SK-N-SH (cell line): Measurements from ENCODE around the gene KIF4A. TPM values are rescaled to one million over a fixed set of nuclear protein-coding genes. Genes with fewer than 3 reads are reported as not detected.

Experiments used
- CTCF ChIA-PET: fragments of 300-600, 350-600 bp; formaldehyde crosslinking; extraction: SDS; loops from one replicate; lab custom pipeline; 2021; lab: Yijun Ruan, JAX
- POLR2A ChIA-PET: fragments of 350-600 bp; sonication (Branson Sonifier 250); formaldehyde crosslinking; extraction: SDS; loops from one replicate; lab custom pipeline; 2020; ENCODE audit warnings: antibody characterized with exemption, inconsistent platforms; lab: Yijun Ruan, JAX
- DNase-seq: peaks from one replicate; pipeline ENCODE4 v3.0.0; 2012
- H2AFZ ChIP-seq: fragments of 200-600 bp; sonication (generic); 2 replicates; pipeline ENCODE4 v1.8.1; 2016; ENCODE audit warnings: antibody characterized with exemption, mild to moderate bottlenecking, low read depth
- H3F3A ChIP-seq: fragments of 200-600 bp; sonication (generic); replicated peaks from 2 replicates; pipeline ENCODE3; 2016; ENCODE audit warnings: antibody characterized with exemption, mild to moderate bottlenecking; ENCODE audit not compliant: insufficient read depth
- H3K27ac ChIP-seq, 2 experiments: fragments of 200-500 bp in 1 of 2; fragments of 200-600 bp in 1 of 2; sonication (Bioruptor generic) in 1 of 2; sonication (generic), shearing (Covaris generic) in 1 of 2; 2 replicates each; pipeline versions ENCODE4 v1.5.1 to v1.6.1; 2014 to 2016; ENCODE audit warnings: low read depth in 2 of 2, inconsistent platforms in 1 of 2, low read length in 1 of 2, mild to moderate bottlenecking in 1 of 2, mixed read lengths in 1 of 2
- H3K27me3 ChIP-seq: fragments of 200-600 bp; sonication (generic), shearing (Covaris generic); 2 replicates; pipeline ENCODE4 v1.6.1; 2016; ENCODE audit warnings: mixed run types; ENCODE audit not compliant: insufficient read depth
- H3K36me3 ChIP-seq, 2 experiments: fragments of 200-500 bp in 1 of 2; fragments of 200-600 bp in 1 of 2; sonication (Bioruptor generic) in 1 of 2; sonication (generic) in 1 of 2; replicated peaks in 1 of 2; 2 replicates each; pipeline versions ENCODE3 to v1.5.1; 2014 to 2016; ENCODE audit warnings: low read length in 1 of 2, mild to moderate bottlenecking in 1 of 2; ENCODE audit not compliant: insufficient read depth in 2 of 2, control insufficient read depth in 1 of 2
- H3K4me1 ChIP-seq, 2 experiments: fragments of 200-500 bp in 1 of 2; fragments of 200-600 bp in 1 of 2; sonication (Bioruptor generic) in 1 of 2; sonication (generic), shearing (Covaris generic) in 1 of 2; 2 replicates each; pipeline versions ENCODE4 v1.5.1 to v1.6.1; 2014 to 2016; ENCODE audit warnings: low read depth in 1 of 2, low read length in 1 of 2, mixed run types in 1 of 2; ENCODE audit not compliant: insufficient read depth in 2 of 2, control insufficient read depth in 1 of 2
- H3K4me2 ChIP-seq: fragments of 200-600 bp; sonication (generic), shearing (Covaris generic); 2 replicates; pipeline ENCODE4 v1.6.1; 2017; ENCODE audit warnings: mixed run types
- H3K4me3 ChIP-seq, 2 experiments: fragments of 200-500 bp in 1 of 2; fragments of 200-600 bp in 1 of 2; sonication (Bioruptor generic) in 1 of 2; sonication (generic), shearing (Covaris generic) in 1 of 2; 2 replicates each; pipeline versions ENCODE4 v1.5.1 to v1.8.1; 2014 to 2016; ENCODE audit warnings: low read depth in 2 of 2, inconsistent platforms in 1 of 2, low read length in 1 of 2, mild to moderate bottlenecking in 1 of 2, mixed read lengths in 1 of 2, moderate library complexity in 1 of 2
- H3K79me2 ChIP-seq: fragments of 200-600 bp; sonication (generic); 2 replicates; pipeline ENCODE4 v1.8.1; 2017; ENCODE audit warnings: mild to moderate bottlenecking; ENCODE audit not compliant: insufficient read depth
- H3K9ac ChIP-seq: fragments of 200-600 bp; sonication (generic); 2 replicates; pipeline ENCODE4 v1.6.1; 2017; ENCODE audit warnings: mixed run types
- H3K9me2 ChIP-seq: fragments of 200-600 bp; sonication (generic); 2 replicates; pipeline ENCODE4 v1.6.1; 2017; ENCODE audit warnings: mixed run types
- H3K9me3 ChIP-seq: fragments of 200-600 bp; sonication (generic); 2 replicates; pipeline ENCODE4 v1.6.1; 2017; ENCODE audit warnings: mixed run types, mild to moderate bottlenecking, moderate library complexity
- H4K20me1 ChIP-seq: fragments of 200-600 bp; sonication (generic); 2 replicates; pipeline ENCODE4 v1.6.1; 2017; ENCODE audit warnings: mild to moderate bottlenecking, mixed run types; ENCODE audit not compliant: insufficient read depth
- FOSL2 ChIP-seq: IDR thresholded peaks from 2 replicates; pipeline ENCODE4 v1.4.0; 2012; ENCODE audit warnings: low read depth, mild to moderate bottlenecking, moderate library complexity, borderline replicate concordance
- FOXJ3 ChIP-seq: sonication (generic); formaldehyde crosslinking; IDR thresholded peaks from 2 replicates; pipeline ENCODE4 v1.5.1; 2020; ENCODE audit warnings: mild to moderate bottlenecking, missing genetic modification reagents
- GABPA ChIP-seq: IDR thresholded peaks from 2 replicates; pipeline ENCODE4 v1.4.0; 2012; ENCODE audit warnings: low read depth, mild to moderate bottlenecking
- JUND ChIP-seq: IDR thresholded peaks from 2 replicates; pipeline ENCODE4 v1.4.0; 2012
- MAX ChIP-seq: IDR thresholded peaks from 2 replicates; pipeline ENCODE4 v1.4.0; 2012; ENCODE audit warnings: low read depth
- MEF2A ChIP-seq: IDR thresholded peaks from 2 replicates; pipeline ENCODE4 v1.4.0; 2012; ENCODE audit warnings: low read depth, borderline replicate concordance
- MXI1 ChIP-seq: IDR thresholded peaks from 2 replicates; pipeline ENCODE4 v1.6.1; 2012; ENCODE audit warnings: mild to moderate bottlenecking, low read depth, low read length, improper control_type of control experiment
- NFIC ChIP-seq: IDR thresholded peaks from 2 replicates; pipeline ENCODE4 v1.4.0; 2012; ENCODE audit warnings: borderline replicate concordance
- PBX3 ChIP-seq: IDR thresholded peaks from 2 replicates; pipeline ENCODE4; 2012
- POLR2AphosphoS5 ChIP-seq: IDR thresholded peaks from 2 replicates; pipeline ENCODE4 v1.6.1; 2012; ENCODE audit warnings: low read depth, low read length
- RAD21 ChIP-seq: IDR thresholded peaks from 2 replicates; pipeline ENCODE4 v1.6.1; 2012; ENCODE audit warnings: mild to moderate bottlenecking, low read length
- RCOR1 ChIP-seq: fragments of 150-350 bp; IDR thresholded peaks from 2 replicates; pipeline ENCODE4 v1.6.1; 2017; ENCODE audit warnings: antibody characterized with exemption, low read length
- RFX5 ChIP-seq: IDR thresholded peaks from 2 replicates; pipeline ENCODE4 v1.6.1; 2012; ENCODE audit warnings: mild to moderate bottlenecking, improper control_type of control experiment, low read length
- RXRA ChIP-seq: IDR thresholded peaks from 2 replicates; pipeline ENCODE4 v1.4.0; 2012; ENCODE audit warnings: low read depth, mild to moderate bottlenecking, borderline replicate concordance
- SIN3A ChIP-seq: IDR thresholded peaks from 2 replicates; pipeline ENCODE4 v1.6.1; 2012; ENCODE audit warnings: low read depth, mild to moderate bottlenecking, low read length, moderate library complexity, borderline replicate concordance
- TAF1 ChIP-seq: IDR thresholded peaks from 2 replicates; pipeline ENCODE4 v1.6.1; 2012; ENCODE audit warnings: low read depth, mild to moderate bottlenecking, low read length, moderate library complexity, borderline replicate concordance
- TCF12 ChIP-seq: IDR thresholded peaks from 2 replicates; pipeline ENCODE4 v1.4.0; 2012
- YY1 ChIP-seq: IDR thresholded peaks from 2 replicates; pipeline ENCODE4 v1.4.0; 2012; ENCODE audit warnings: low read depth, mild to moderate bottlenecking
- ZBTB33 ChIP-seq: IDR thresholded peaks from 2 replicates; pipeline ENCODE4 v1.4.0; 2012; ENCODE audit warnings: low read depth, borderline replicate concordance
- WGBS: methylation state at CpG from one replicate; pipeline ENCODE4 v1.1.6; 2017; ENCODE audit warnings: low lambda C conversion rate; 5-methylcytosine and 5-hydroxymethylcytosine counted together
- polyA plus RNA-seq, 3 experiments: library from polyadenylated mRNA; depleted of rRNA; stranded (reverse); fragments of >200 nt; gene quantifications; 2 replicates each; pipeline ENCODE4 v1.2.3, GENCODE V29; 2012

The KIF4A gene
- polyA plus RNA-seq, 1 of the 3 experiments (the other 2 are of a cell fraction): 11.5 TPM

- no peak for TF ChIP-seq RXRA
- no peak for TF ChIP-seq MEF2A
- no peak for TF ChIP-seq FOXJ3 (CRISPR knock-in tag)
- no peak for TF ChIP-seq TCF12
- TF ChIP-seq RFX5: no peak
- TF ChIP-seq RCOR1: no peak
- TF ChIP-seq MXI1: no peak
- no peak for TF ChIP-seq MAX
- no peak for TF ChIP-seq ZBTB33
- no peak for TF ChIP-seq TAF1
- no peak for TF ChIP-seq POLR2AphosphoS5
- TF ChIP-seq PBX3: no peak
- TF ChIP-seq JUND: no peak
- no peak for TF ChIP-seq GABPA
- no peak for TF ChIP-seq SIN3A
- TF ChIP-seq RAD21: no peak
- no peak for TF ChIP-seq NFIC
- TF ChIP-seq FOSL2: no peak
- TF ChIP-seq YY1: no peak
- no peaks in the 10 kb centered on the region for H3F3A ChIP-seq
- no peak overlapping the region for H3K9ac ChIP-seq
- no peaks in the 10 kb centered on the region for H3K9me3 ChIP-seq
- POLR2A ChIA-PET: no interaction called here
- 0 out of 2 replicates have a peak overlapping the region, but pooled peaks have one; percentile 78 for H3K4me2 ChIP-seq
- 44% methylated on average over 16 of the region's 16 CpGs for WGBS
- no peaks in the 10 kb centered on the region for H3K79me2 ChIP-seq
- no peaks in the 10 kb centered on the region for H3K9me2 ChIP-seq
- H3K27me3 ChIP-seq: no peaks in the 10 kb centered on the region; the same call in 1 of the 2 replicates
- no peak overlapping the region for H3K4me3 ChIP-seq
- no peak overlapping the region for H3K27ac ChIP-seq
- H3K36me3 ChIP-seq: no peaks in the 10 kb centered on the region
- no peaks in the 10 kb centered on the region for H4K20me1 ChIP-seq
- no peak overlapping the region for H2AFZ ChIP-seq
- DNase-seq: peak; percentile 37
- H3K4me1 ChIP-seq: peaks cover 0 to 8% of the 10 kb centered on the region in 2 experiments; a peak in 1 of 4 replicates
- CTCF ChIA-PET: interaction anchor here (2.0 to 3.9 kb wide), 3 partner anchors 9 to 19 kb away, joined by 6 to 23 read pairs (median 7); partner anchors contain the start of genes DLG3 and GDPD2
These were observed 146.4 kb downstream of the KIF4A start for GRCh38 chrX:70436343-70436742.
